ENCODE results near the gene FHAD1. TPM values are rescaled to one million over a fixed set of nuclear protein-coding genes. Genes with fewer than 3 reads are reported as not detected.

FHAD1 gene
- total and polyA plus RNA-seq, 9 of the 15 experiments (the other 6 are each of a cell fraction or from before 2014, with no cell fraction given) = 0.32 to 2.1 (median 1.5) TPM; not detected in 1

DNA sequence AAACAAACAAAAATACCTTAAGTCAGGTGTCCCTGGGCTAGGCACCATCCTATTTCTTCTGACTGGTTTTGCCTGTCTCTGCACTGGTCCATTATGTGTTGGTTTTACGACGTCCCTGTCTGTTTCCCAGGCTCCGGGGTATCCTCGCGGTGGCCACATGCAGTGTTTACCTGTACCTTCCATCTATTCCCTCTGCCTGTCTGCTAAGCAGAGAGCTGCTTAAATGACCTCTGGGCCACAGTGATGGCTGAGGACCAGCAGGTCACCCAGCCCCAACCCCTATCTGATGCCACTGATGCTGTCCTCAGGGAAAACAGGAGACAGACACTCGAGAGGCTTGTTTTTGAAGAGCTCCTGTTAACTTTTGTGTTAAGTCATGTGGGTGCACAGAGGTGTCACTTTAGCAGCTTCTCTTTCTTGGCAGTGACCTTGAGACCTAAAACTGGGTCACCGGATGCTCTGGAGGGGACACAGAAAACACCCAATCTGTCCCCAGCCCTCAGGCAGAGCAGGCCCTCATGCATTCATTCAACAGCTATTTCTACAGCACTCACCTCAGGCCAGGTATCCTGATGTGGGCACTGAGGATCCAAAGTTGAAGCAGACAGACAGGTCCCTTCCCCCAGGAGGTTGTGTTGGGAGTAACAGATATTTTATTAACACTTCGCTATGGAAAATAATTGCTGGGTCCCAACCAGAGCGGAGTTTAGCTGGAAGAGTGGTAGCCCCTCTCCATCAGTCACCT is 158.3 kb downstream of the FHAD1 start (continued):
- TF ChIP-seq, protein P1, sequence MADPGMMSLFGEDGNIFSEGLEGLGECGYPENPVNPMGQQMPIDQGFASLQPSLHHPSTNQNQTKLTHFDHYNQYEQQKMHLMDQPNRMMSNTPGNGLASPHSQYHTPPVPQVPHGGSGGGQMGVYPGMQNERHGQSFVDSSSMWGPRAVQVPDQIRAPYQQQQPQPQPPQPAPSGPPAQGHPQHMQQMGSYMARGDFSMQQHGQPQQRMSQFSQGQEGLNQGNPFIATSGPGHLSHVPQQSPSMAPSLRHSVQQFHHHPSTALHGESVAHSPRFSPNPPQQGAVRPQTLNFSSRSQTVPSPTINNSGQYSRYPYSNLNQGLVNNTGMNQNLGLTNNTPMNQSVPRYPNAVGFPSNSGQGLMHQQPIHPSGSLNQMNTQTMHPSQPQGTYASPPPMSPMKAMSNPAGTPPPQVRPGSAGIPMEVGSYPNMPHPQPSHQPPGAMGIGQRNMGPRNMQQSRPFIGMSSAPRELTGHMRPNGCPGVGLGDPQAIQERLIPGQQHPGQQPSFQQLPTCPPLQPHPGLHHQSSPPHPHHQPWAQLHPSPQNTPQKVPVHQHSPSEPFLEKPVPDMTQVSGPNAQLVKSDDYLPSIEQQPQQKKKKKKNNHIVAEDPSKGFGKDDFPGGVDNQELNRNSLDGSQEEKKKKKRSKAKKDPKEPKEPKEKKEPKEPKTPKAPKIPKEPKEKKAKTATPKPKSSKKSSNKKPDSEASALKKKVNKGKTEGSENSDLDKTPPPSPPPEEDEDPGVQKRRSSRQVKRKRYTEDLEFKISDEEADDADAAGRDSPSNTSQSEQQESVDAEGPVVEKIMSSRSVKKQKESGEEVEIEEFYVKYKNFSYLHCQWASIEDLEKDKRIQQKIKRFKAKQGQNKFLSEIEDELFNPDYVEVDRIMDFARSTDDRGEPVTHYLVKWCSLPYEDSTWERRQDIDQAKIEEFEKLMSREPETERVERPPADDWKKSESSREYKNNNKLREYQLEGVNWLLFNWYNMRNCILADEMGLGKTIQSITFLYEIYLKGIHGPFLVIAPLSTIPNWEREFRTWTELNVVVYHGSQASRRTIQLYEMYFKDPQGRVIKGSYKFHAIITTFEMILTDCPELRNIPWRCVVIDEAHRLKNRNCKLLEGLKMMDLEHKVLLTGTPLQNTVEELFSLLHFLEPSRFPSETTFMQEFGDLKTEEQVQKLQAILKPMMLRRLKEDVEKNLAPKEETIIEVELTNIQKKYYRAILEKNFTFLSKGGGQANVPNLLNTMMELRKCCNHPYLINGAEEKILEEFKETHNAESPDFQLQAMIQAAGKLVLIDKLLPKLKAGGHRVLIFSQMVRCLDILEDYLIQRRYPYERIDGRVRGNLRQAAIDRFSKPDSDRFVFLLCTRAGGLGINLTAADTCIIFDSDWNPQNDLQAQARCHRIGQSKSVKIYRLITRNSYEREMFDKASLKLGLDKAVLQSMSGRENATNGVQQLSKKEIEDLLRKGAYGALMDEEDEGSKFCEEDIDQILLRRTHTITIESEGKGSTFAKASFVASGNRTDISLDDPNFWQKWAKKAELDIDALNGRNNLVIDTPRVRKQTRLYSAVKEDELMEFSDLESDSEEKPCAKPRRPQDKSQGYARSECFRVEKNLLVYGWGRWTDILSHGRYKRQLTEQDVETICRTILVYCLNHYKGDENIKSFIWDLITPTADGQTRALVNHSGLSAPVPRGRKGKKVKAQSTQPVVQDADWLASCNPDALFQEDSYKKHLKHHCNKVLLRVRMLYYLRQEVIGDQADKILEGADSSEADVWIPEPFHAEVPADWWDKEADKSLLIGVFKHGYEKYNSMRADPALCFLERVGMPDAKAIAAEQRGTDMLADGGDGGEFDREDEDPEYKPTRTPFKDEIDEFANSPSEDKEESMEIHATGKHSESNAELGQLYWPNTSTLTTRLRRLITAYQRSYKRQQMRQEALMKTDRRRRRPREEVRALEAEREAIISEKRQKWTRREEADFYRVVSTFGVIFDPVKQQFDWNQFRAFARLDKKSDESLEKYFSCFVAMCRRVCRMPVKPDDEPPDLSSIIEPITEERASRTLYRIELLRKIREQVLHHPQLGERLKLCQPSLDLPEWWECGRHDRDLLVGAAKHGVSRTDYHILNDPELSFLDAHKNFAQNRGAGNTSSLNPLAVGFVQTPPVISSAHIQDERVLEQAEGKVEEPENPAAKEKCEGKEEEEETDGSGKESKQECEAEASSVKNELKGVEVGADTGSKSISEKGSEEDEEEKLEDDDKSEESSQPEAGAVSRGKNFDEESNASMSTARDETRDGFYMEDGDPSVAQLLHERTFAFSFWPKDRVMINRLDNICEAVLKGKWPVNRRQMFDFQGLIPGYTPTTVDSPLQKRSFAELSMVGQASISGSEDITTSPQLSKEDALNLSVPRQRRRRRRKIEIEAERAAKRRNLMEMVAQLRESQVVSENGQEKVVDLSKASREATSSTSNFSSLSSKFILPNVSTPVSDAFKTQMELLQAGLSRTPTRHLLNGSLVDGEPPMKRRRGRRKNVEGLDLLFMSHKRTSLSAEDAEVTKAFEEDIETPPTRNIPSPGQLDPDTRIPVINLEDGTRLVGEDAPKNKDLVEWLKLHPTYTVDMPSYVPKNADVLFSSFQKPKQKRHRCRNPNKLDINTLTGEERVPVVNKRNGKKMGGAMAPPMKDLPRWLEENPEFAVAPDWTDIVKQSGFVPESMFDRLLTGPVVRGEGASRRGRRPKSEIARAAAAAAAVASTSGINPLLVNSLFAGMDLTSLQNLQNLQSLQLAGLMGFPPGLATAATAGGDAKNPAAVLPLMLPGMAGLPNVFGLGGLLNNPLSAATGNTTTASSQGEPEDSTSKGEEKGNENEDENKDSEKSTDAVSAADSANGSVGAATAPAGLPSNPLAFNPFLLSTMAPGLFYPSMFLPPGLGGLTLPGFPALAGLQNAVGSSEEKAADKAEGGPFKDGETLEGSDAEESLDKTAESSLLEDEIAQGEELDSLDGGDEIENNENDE (IDR thresholded peaks at IDR 0.05; ENCODE audit: low read depth, low read length) = no peak
- TF ChIP-seq E2F3 (CRISPR knock-in tag; IDR thresholded peaks at IDR 0.05) (no peak), TARDBP (IDR thresholded peaks at IDR 0.05) (no peak), TAF9B (IDR thresholded peaks at IDR 0.05; ENCODE audit: partially characterized antibody) (no peak), ZFPM2 (CRISPR knock-in tag; IDR thresholded peaks at IDR 0.05) (no peak), NCOA1 (IDR thresholded peaks at IDR 0.05; ENCODE audit: low read depth) (no peak), HMG20B (CRISPR knock-in tag; IDR thresholded peaks at IDR 0.05) (no peak), SMAD2 (IDR thresholded peaks at IDR 0.05; ENCODE audit: low read depth, low read length) (no peak), MEF2A (IDR thresholded peaks at IDR 0.05; ENCODE audit: control insufficient read depth, low read depth, low read length) (no peak), KDM2B (CRISPR knock-in tag; IDR thresholded peaks at IDR 0.05) (no peak), XRCC5 (IDR thresholded peaks at IDR 0.05; ENCODE audit: low read depth, low read length) (no peak)

Data from K562 (cell line).